Gastroesophageal sphincter (tissue), 3 donors: ENCODE measurements around the gene PREP.

ENCODE experiments used
- CTCF ChIP-seq, 4 experiments: fragments of 200-600 bp in 2 of 4; fragments of 450-650 bp in 2 of 4; sonication (generic) in 1 of 4; IDR thresholded peaks; one replicate each; pipeline ENCODE4 v1.5.1; 2017 to 2019; ENCODE audit warnings: antibody characterized with exemption in 4 of 4, mild to moderate bottlenecking in 2 of 4, moderate library complexity in 2 of 4
- EP300 ChIP-seq: sonication (generic); formaldehyde crosslinking; IDR thresholded peaks from one replicate; pipeline ENCODE4 v1.6.1; 2017; ENCODE audit warnings: antibody characterized with exemption, mild to moderate bottlenecking
- POLR2A ChIP-seq, 2 donors: fragments of 450-650 bp; IDR thresholded peaks; one replicate each; pipeline ENCODE4 v1.6.1; 2017; ENCODE audit warnings: antibody characterized with exemption in 2 of 2, mild to moderate bottlenecking in 2 of 2, moderate library complexity in 1 of 2
- POLR2AphosphoS5 ChIP-seq: sonication (generic); formaldehyde crosslinking; IDR thresholded peaks from one replicate; pipeline ENCODE4 v1.6.1; 2017; ENCODE audit warnings: antibody characterized with exemption

GRCh38 chr6:105409734-105410133, 6.9 kb upstream of the PREP start:
- TF ChIP-seq EP300 (no peak), CTCF (IDR thresholded peaks at IDR 0.05) (no peak), POLR2A (IDR thresholded peaks at IDR 0.05) (no peak), POLR2AphosphoS5 (no peak)
